ENCODE results near the gene ACOXL.

ACOXL gene

GRCh38 chr2:110764931-110765330 lies 32.6 kb downstream of the ACOXL start:
- no peak for DNase-seq

- no peak for DNase-seq
These were observed 33.9 kb downstream of the ACOXL start for GRCh38 chr2:110766291-110766690.

- DNase-seq: no peak
These were observed 36.2 kb downstream of the ACOXL start for GRCh38 chr2:110768591-110768990.

GRCh38 chr2:110770404-110770958 lies 38.1 kb downstream of the ACOXL start:
- DNase-seq: no peak

DNA sequence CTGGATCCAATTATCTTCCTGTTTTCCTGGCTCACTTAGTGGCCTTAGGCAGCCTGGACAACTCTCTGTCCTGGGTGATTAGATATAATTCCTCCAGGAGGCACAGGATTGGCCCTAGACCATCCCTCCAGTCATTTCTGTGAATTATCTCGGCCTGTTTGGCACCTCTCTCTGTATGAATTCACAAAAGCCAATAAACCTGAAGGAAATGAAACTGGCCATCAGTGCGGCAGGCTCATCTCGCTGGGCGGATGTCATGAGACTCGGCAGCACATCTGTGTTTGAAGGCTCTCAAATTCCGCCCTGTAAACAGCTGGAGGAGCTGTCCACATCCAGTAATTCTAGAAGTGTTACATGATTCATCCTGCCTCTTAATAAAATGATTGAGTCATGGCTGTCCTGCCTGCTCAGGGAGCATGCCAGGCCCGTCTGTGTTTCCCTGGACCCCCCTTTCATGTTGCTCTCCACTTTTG lies 38.6 kb downstream of the ACOXL start:
- DNase-seq: no peak

GRCh38 chr2:110771547-110772382 lies 39.4 kb downstream of the ACOXL start:
- no peak for DNase-seq

GRCh38 chr2:110772383-110772755 lies 40.0 kb downstream of the ACOXL start:
- no peak for DNase-seq

- DNase-seq: no peak
These were observed 41.1 kb downstream of the ACOXL start for GRCh38 chr2:110773401-110773921.

DNA sequence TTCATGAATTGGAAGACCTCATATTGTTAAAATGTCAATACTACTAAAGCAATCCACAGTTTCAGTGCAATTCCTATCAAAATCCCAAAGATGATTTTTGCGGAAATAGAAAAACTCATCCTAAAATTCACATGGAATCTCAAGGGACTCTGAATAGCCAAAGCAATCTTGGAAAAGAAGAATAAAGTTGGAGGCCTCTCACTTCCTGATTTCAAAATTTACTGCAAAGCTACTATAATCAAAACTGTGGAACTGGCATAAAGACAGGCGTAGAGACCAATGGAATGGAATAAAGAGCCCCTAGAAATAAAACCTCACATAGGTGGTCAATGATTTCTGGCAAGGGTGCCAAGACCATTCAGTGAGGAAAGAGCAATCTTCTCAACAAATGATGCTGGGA lies 42.3 kb downstream of the ACOXL start:
- DNase-seq: no peak

- no peak for DNase-seq
These were observed 45.3 kb downstream of the ACOXL start for GRCh38 chr2:110777531-110778311.

- no peak for DNase-seq
These were observed 48.1 kb downstream of the ACOXL start for GRCh38 chr2:110780461-110780860.

GRCh38 chr2:110783196-110783873 lies 51.0 kb downstream of the ACOXL start:
- DNase-seq: no peak

- DNase-seq: no peak
These were observed 51.8 kb downstream of the ACOXL start for GRCh38 chr2:110784047-110784631.

- DNase-seq: no peak
These were observed 53.1 kb downstream of the ACOXL start for GRCh38 chr2:110785439-110785838.

- no peak for DNase-seq
These were observed 56.6 kb downstream of the ACOXL start for GRCh38 chr2:110788976-110789375.

- DNase-seq: no peak
These were observed 57.3 kb downstream of the ACOXL start for GRCh38 chr2:110789706-110790105.

- DNase-seq: no peak
These were observed 58.5 kb downstream of the ACOXL start for GRCh38 chr2:110790907-110791306.

- no peak for DNase-seq
These were observed 59.1 kb downstream of the ACOXL start for GRCh38 chr2:110791435-110791834.

DNA sequence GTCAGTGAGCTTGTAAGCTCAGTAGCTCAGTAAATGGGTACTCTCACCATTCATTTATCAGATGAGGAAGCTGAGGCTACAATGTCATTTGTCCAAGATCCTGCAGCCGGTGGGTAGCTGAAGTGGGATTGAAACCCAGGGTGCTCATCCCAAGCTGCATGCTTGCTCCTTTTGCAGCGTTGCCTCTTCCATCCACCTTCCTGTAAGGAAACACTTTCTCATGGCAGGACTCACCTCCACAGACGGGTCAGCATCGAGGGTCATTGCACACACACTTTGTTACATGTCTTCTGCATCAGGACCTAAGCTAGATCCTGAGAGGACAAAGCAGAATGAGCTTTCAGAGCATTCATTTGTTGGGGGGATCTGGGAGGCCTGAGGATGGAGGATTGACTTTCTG lies 60.7 kb downstream of the ACOXL start:
- no peak for DNase-seq

DNA sequence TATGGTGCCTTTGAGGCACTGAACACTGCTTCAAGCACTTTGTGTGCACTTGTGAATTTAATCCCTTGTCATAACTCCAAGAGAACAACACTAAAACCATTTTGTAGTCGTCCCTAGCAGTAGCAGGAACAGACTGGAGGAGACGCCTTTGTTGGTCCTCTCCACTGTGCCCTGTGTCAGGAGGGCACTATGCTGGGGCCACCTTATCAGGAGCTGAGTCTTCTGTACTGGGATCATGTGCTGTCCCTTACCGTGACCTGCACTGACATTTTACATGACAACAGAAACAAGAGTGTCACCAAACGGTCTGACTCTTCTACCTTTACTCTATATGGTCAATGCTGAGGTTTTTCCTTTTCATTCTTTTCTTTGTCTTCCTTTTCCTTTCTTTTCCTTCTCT lies 62.0 kb downstream of the ACOXL start:
- DNase-seq: no peak

DNA sequence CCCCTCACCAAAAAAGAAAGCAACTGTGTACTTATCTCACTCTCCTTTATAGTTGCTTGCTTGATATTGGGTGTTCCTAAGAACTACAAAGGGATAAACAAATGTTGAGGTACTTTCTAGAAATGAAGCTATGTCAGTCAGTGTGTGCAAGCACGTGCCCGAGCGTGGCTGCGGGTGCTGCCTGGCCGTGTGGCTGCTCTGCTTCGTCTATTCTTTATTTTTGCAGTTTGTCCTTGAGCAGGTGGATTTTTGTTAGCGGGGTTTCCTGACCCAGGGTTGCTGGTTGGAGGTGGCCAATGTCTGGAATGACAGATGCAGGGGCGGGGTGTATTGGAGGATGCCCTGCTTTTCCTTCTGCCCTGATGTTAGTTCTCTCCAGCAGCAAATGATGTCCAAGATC lies 62.6 kb downstream of the ACOXL start:
- no peak for DNase-seq

GRCh38 chr2:110796716-110797301 lies 64.4 kb downstream of the ACOXL start:
- DNase-seq: no peak

Measured in activated CD4-positive, alpha-beta T cell treated with anti-CD3 and anti-CD28 coated beads, Interleukin-2, Interleukin-6, amounts not matched to agents 100 ng/mL and 50 ng/mL, durations not matched to agents 16 hours and 8 hours (primary cell).